HepG2 (cell line): Measurements from ENCODE around the gene PIP4K2C. TPM values are rescaled to one million over a fixed set of nuclear protein-coding genes. Genes with fewer than 3 reads are reported as not detected.
A peak's percentile ranks its signal among the peaks of the same experiment; 100 is the strongest.

Experiments
- ATAC-seq: fragments of 200-7000 bp; cut with Tn5 transposase; 3 replicates; pipeline ENCODE4 v1.9.1; 2020; ENCODE audit warnings: mild to moderate bottlenecking, moderate library complexity
- BruUV-seq: library from RNA; stranded (reverse); fragments of 400-500 nt; replicated peaks from 2 replicates; lab custom pipeline; 2021; lab: Mats Ljungman, UMichigan
- CTCF ChIA-PET: fragments of 300-600 bp; formaldehyde crosslinking; extraction: SDS; loops from one replicate; lab custom pipeline; 2021; ENCODE audit warnings: low total read pairs, inconsistent platforms, low intra/inter-chr PET ratio; lab: Yijun Ruan, JAX
- POLR2A ChIA-PET: fragments of 350-600 bp; sonication (Branson Sonifier 250); formaldehyde crosslinking; loops from one replicate; lab custom pipeline; 2020; ENCODE audit warnings: antibody characterized with exemption, inconsistent platforms; lab: Yijun Ruan, JAX
- DNase-seq: peaks from one replicate; pipeline ENCODE4 v3.0.0-alpha.2; 2015; ENCODE audit warnings: low spot score
- FAIRE-seq: peaks from 3 replicates; lab custom pipeline; 2011; peaks lifted over from hg19 to GRCh38; lab: Jason Lieb, UNC
- H2AFZ ChIP-seq: one replicate; pipeline ENCODE4 v1.6.1; 2011; ENCODE audit warnings: low read length, inconsistent platforms
- H3K27ac ChIP-seq: fragments of 300-600 bp; 3 replicates; pipeline ENCODE4 v1.8.0; 2011; ENCODE audit warnings: mixed run types, mild to moderate bottlenecking, mixed read lengths, low read length, inconsistent platforms; ENCODE audit not compliant: insufficient read depth; ENCODE audit errors: extremely low read length
- H3K27me3 ChIP-seq, 2 experiments: fragments of 200-600 bp in 1 of 2; 2 replicates in 1 of 2; 3 replicates in 1 of 2; pipeline versions ENCODE4 v1.6.0 to v1.8.0; 2011; ENCODE audit warnings: low read length in 2 of 2, mild to moderate bottlenecking in 2 of 2, moderate library complexity in 2 of 2, inconsistent platforms in 1 of 2; ENCODE audit not compliant: insufficient read depth in 2 of 2, control insufficient read depth in 1 of 2
- H3K36me3 ChIP-seq, 2 experiments: fragments of 200-600 bp in 1 of 2; replicated peaks in 1 of 2; 2 replicates in 1 of 2; 3 replicates in 1 of 2; pipeline versions ENCODE4 v1.5.1 to v1.8.0; 2011; ENCODE audit warnings: low read length in 2 of 2, inconsistent platforms in 1 of 2; ENCODE audit not compliant: insufficient read depth in 2 of 2, control insufficient read depth in 1 of 2
- H3K4me1 ChIP-seq: 2 replicates; pipeline ENCODE4 v1.5.1; 2012; ENCODE audit warnings: low read length, inconsistent platforms; ENCODE audit not compliant: insufficient read depth
- H3K4me2 ChIP-seq: 2 replicates; pipeline ENCODE4 v1.6.0; 2011; ENCODE audit warnings: low read depth, low read length, inconsistent platforms
- H3K4me3 ChIP-seq, 3 experiments: fragments of 200-600 bp in 1 of 3; sonication (generic), shearing (Covaris generic) in 1 of 3; replicated peaks in 1 of 3; 2 replicates each; pipeline ENCODE4 v1.5.1; 2011 to 2016; ENCODE audit warnings: low read length in 3 of 3, inconsistent platforms in 2 of 3, low read depth in 2 of 3, mild to moderate bottlenecking in 2 of 3, control low read depth in 1 of 3, mixed read lengths in 1 of 3; ENCODE audit not compliant: insufficient read depth in 1 of 3
- H3K79me2 ChIP-seq: one replicate; pipeline ENCODE4 v1.6.1; 2011; ENCODE audit warnings: low read length, inconsistent platforms; ENCODE audit not compliant: insufficient read depth
- H3K9ac ChIP-seq: 2 replicates; pipeline ENCODE4 v1.6.0; 2011; ENCODE audit warnings: mild to moderate bottlenecking, low read depth, low read length, inconsistent platforms; ENCODE audit not compliant: insufficient read depth
- H3K9me3 ChIP-seq: 2 replicates; pipeline ENCODE4 v1.5.1; 2012; ENCODE audit warnings: mild to moderate bottlenecking, low read length
- H4K20me1 ChIP-seq: 2 replicates; pipeline ENCODE4 v1.6.0; 2011; ENCODE audit warnings: inconsistent platforms, mild to moderate bottlenecking, low read length, moderate library complexity; ENCODE audit not compliant: insufficient read depth
- BORCS8-MEF2B ChIP-seq: sonication (generic); formaldehyde crosslinking; IDR thresholded peaks from 2 replicates; pipeline ENCODE4 v1.8.0; 2022; ENCODE audit warnings: mild to moderate bottlenecking, missing genetic modification reagents
- CBX2 ChIP-seq, 2 experiments: fragments of 200-600 bp in 1 of 2; sonication (generic); formaldehyde crosslinking in 1 of 2; IDR thresholded peaks; 2 replicates each; pipeline versions ENCODE4 v1.7.0 to v1.8.1; 2018 to 2022; ENCODE audit warnings: low read depth in 2 of 2, low read length in 1 of 2, mild to moderate bottlenecking in 1 of 2, missing genetic modification reagents in 1 of 2
- HMGXB4 ChIP-seq, 2 experiments: sonication (generic) in 1 of 2; formaldehyde crosslinking in 1 of 2; IDR thresholded peaks; 2 replicates each; pipeline versions ENCODE4 v1.4.0 to v1.6.1; 2018 to 2020; ENCODE audit warnings: missing genetic modification reagents in 2 of 2, borderline replicate concordance in 1 of 2, low read depth in 1 of 2, mild to moderate bottlenecking in 1 of 2, missing biosample characterization in 1 of 2
- KAT8 ChIP-seq: IDR thresholded peaks from 2 replicates; pipeline ENCODE4 v1.6.1; 2016; ENCODE audit warnings: missing genetic modification reagents, missing compliant biosample characterization
- NBN ChIP-seq: fragments of 450-650 bp; conservative IDR thresholded peaks from 2 replicates; pipeline ENCODE4 v1.6.1; 2017
- RFX5 ChIP-seq: IDR thresholded peaks from 2 replicates; pipeline ENCODE4 v1.6.1; 2011; ENCODE audit warnings: low read depth, low read length, improper control_type of control experiment
- SAP130 ChIP-seq: IDR thresholded peaks from 2 replicates; pipeline ENCODE4 v1.6.1; 2016; ENCODE audit warnings: low read depth
- SCMH1 ChIP-seq: sonication (generic); formaldehyde crosslinking; IDR thresholded peaks from 2 replicates; pipeline ENCODE4 v1.9.0; 2021; ENCODE audit warnings: missing genetic modification reagents, mild to moderate bottlenecking, borderline replicate concordance
- SPEN ChIP-seq: sonication (generic); formaldehyde crosslinking; IDR thresholded peaks from 2 replicates; pipeline ENCODE4 v1.5.1; 2020; ENCODE audit warnings: low read depth, mild to moderate bottlenecking, missing genetic modification reagents
- TAF1 ChIP-seq: sonication (generic); formaldehyde crosslinking; IDR thresholded peaks from 2 replicates; pipeline ENCODE4 v1.4.0; 2020; ENCODE audit warnings: missing genetic modification reagents
- YY1 ChIP-seq: IDR thresholded peaks from 2 replicates; pipeline ENCODE4 v1.6.1; 2011; ENCODE audit warnings: low read length, low read depth, moderate library complexity, mild to moderate bottlenecking; ENCODE audit not compliant: insufficient read depth, insufficient replicate concordance
- ZFY ChIP-seq: sonication (generic); formaldehyde crosslinking; IDR thresholded peaks from 2 replicates; pipeline ENCODE4 v1.4.0; 2020; ENCODE audit warnings: missing genetic modification reagents
- ZKSCAN8 ChIP-seq: IDR thresholded peaks from 2 replicates; pipeline ENCODE4 v1.6.1; 2016; ENCODE audit warnings: borderline replicate concordance, missing genetic modification reagents, missing compliant biosample characterization
- ZNF263 ChIP-seq: sonication (generic); formaldehyde crosslinking; IDR thresholded peaks from 2 replicates; pipeline ENCODE4 v1.4.0; 2020; ENCODE audit warnings: missing genetic modification reagents
- ZNF441 ChIP-seq: sonication (generic); formaldehyde crosslinking; IDR thresholded peaks from 2 replicates; pipeline ENCODE4 v1.7.0; 2021; ENCODE audit warnings: missing genetic modification reagents, borderline replicate concordance
- ZNF446 ChIP-seq: sonication (generic); formaldehyde crosslinking; IDR thresholded peaks from 2 replicates; pipeline ENCODE4 v1.5.0; 2020; ENCODE audit warnings: mild to moderate bottlenecking, missing genetic modification reagents
- ZSCAN9 ChIP-seq: IDR thresholded peaks from 2 replicates; pipeline ENCODE4 v1.6.1; 2016; ENCODE audit warnings: borderline replicate concordance
- WGBS: methylation state at CpG from one replicate; pipeline ENCODE4 v1.1.6; 2017; ENCODE audit warnings: low lambda C conversion rate; 5-methylcytosine and 5-hydroxymethylcytosine counted together
- in situ Hi-C: cut with HindIII; loops from 2 replicates; pipeline ENCODE4 v1.10.0; 2017; ENCODE audit warnings: low pct_unique_long_range_greater_than_20kb; ENCODE audit not compliant: extremely low pct_ligation_motif_present
- intact Hi-C: fragments of 100-400 bp; cut with micrococcal nuclease; formaldehyde crosslinking; loops from one replicate; pipeline ENCODE4 v1.10.0; 2022; ENCODE audit not compliant: unreplicated experiment
- polyA plus RNA-seq, 8 experiments: library from polyadenylated mRNA; depleted of rRNA in 3 of 8; stranded (reverse) in 7 of 8; unstranded in 1 of 8; fragments of >200 nt; fragmentation: Illumina TruSeq in 4 of 8; extraction: Trizol in 4 of 8; gene quantifications; 2 replicates each; pipeline versions ENCODE4 v1.2.1 to v1.2.3, GENCODE V29; 2011 to 2016; ENCODE audit warnings: low read depth in 4 of 8, missing spikeins in 1 of 8, mixed read lengths in 1 of 8; ENCODE audit not compliant: insufficient read depth in 1 of 8
- total RNA-seq, 5 experiments: library from RNA; depleted of rRNA; stranded (reverse); fragments of >200 nt; fragmentation: Illumina TruSeq; extraction: Trizol; gene quantifications; 2 replicates each; pipeline ENCODE4 v1.2.3, GENCODE V29; 2016; ENCODE audit warnings: low read depth in 1 of 5
- TF ChIP-seq, protein P1 (sequence below), 2 experiments: sonication (generic) in 1 of 2; formaldehyde crosslinking in 1 of 2; IDR thresholded peaks; 2 replicates each; pipeline versions ENCODE4 v1.5.1 to v1.6.1; 2011 to 2020; ENCODE audit warnings: borderline replicate concordance in 1 of 2, low read depth in 1 of 2, low read length in 1 of 2, mild to moderate bottlenecking in 1 of 2, missing genetic modification reagents in 1 of 2, moderate library complexity in 1 of 2

The PIP4K2C gene
- total and polyA plus RNA-seq, 2 of the 13 experiments (the other 11 are each of a cell fraction or from before 2014, with no cell fraction given) = 23.3 to 26.4 TPM

DNA sequence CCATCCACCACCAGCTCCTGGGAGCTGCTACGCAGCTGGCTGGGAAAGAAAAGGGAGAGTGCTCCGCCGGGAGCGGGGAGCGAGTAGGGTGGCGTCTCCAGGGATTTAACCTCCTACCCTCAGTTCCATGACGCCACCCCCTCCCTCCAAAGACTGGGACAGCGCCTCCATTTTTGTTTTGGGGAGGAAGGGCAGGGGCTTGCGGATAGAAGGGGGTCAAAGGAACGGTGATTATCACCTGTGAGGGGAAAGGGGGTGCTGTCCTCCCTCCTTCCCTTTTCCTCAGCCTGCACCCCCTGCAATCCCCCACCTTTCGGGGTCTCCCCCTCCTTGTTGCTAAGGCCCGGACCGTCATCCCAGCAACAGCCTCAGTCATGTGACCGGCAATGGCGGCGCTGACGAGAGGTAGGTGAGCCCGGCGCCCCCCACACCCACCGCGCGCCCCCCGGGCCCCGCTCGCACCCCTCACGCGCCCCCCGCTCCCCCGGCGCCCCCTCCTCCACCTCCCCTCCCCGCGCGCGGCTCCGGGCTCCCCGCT is 13.5 kb downstream of the PIP4K2C start, which contains the start of gene DTX3:
TSS of gene DTX3 (plus strand) at position 371 of the 538 bp plus-strand sequence. CDS start 1,694 bp downstream, outside the sequence.
- FAIRE-seq = no peak
- POLR2A ChIA-PET = interaction anchor here (0.9 to 5.4 kb wide), 6 partner anchors 13 to 89 kb away, joined by 3 to 26 read pairs (median 4); partner anchors contain the start of gene PIP4K2C
- CTCF ChIA-PET = no interaction called here
- TF ChIP-seq ZSCAN9 = no peak
- TF ChIP-seq, protein P1, sequence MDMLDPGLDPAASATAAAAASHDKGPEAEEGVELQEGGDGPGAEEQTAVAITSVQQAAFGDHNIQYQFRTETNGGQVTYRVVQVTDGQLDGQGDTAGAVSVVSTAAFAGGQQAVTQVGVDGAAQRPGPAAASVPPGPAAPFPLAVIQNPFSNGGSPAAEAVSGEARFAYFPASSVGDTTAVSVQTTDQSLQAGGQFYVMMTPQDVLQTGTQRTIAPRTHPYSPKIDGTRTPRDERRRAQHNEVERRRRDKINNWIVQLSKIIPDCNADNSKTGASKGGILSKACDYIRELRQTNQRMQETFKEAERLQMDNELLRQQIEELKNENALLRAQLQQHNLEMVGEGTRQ (IDR thresholded peaks at IDR 0.05; ENCODE audit: low read depth, low read length) = no peak
- TF ChIP-seq, protein P1 (CRISPR knock-in tag; IDR thresholded peaks at IDR 0.05; ENCODE audit: borderline replicate concordance) = peak; percentile 53; the same call in 1 of the 2 replicates
- TF ChIP-seq SCMH1 (CRISPR knock-in tag) = no peak
- TF ChIP-seq RFX5 = 0 out of 2 replicates have a peak, but pooled peaks have one; percentile 8
- 0 out of 2 replicates have a peak, but pooled peaks have one; percentile 20 for TF ChIP-seq ZFY (CRISPR knock-in tag)
- TF ChIP-seq BORCS8-MEF2B (CRISPR knock-in tag) = no peak
- TF ChIP-seq ZNF446 (CRISPR knock-in tag) = 0 out of 2 replicates have a peak, but pooled peaks have one; percentile 13
- TF ChIP-seq HMGXB4 (CRISPR knock-in tag; IDR thresholded peaks at IDR 0.05; ENCODE audit: borderline replicate concordance in 1 of 2, low read depth in 1 of 2) = 0 out of 4 replicates have a peak, but pooled peaks of 1 of the 2 experiments have one; percentile 24
- no peak for TF ChIP-seq ZKSCAN8 (CRISPR knock-in tag)
- TF ChIP-seq TAF1 (CRISPR knock-in tag) = 0 out of 2 replicates have a peak, but pooled peaks have one; percentile 10
- no peak for TF ChIP-seq NBN
- peak; percentile 59 for TF ChIP-seq ZNF263 (CRISPR knock-in tag)
- no peak for TF ChIP-seq CBX2 (IDR thresholded peaks at IDR 0.05; ENCODE audit: low read depth, low read length)
- no peak for TF ChIP-seq CBX2 (CRISPR knock-in tag; IDR thresholded peaks at IDR 0.05; ENCODE audit: low read depth)
- peak; percentile 76 for TF ChIP-seq YY1
- TF ChIP-seq SPEN (CRISPR knock-in tag) = no peak
- TF ChIP-seq SAP130 = 0 out of 2 replicates have a peak, but pooled peaks have one; percentile 1
- TF ChIP-seq KAT8 (CRISPR knock-in tag) = 0 out of 2 replicates have a peak, but pooled peaks have one; percentile 25
- no peak for TF ChIP-seq ZNF441 (CRISPR knock-in tag)

More for the DNA sequence above, 13.5 kb downstream of the PIP4K2C start, which contains the start of gene DTX3:
- Histone ChIP-seq H3K79me2 (no peaks in the 10 kb centered on the region), H3K4me1 (peaks cover 27% of the 10 kb centered on the region), H3K27me3 (peaks cover 0 to 14% of the 10 kb centered on the region in 2 experiments; a peak in 1 of 5 replicates), H3K9ac (peak within 1 kb of the TSS; percentile 67), H3K9me3 (no peaks in the 10 kb centered on the region), H3K36me3 (peaks cover 6 to 12% of the 10 kb centered on the region in 2 experiments; a peak in 3 of 5 replicates), H4K20me1 (no peaks in the 10 kb centered on the region; the same call in 1 of the 2 replicates), H3K4me2 (peak within 1 kb of the TSS; percentile 92), H2AFZ (no peak within 1 kb of the TSS), H3K27ac (peak within 1 kb of the TSS; percentile 26), H3K4me3 (peak within 1 kb of the TSS; percentile 79 to 84 (median 80))
- no TSS peak for BruUV-seq
- ATAC-seq (peak; percentile 25), DNase-seq (no peak)
- WGBS = 26% methylated on average over 29 of the region's 36 CpGs
- intact Hi-C loops = no loop called here
- in situ Hi-C loops = no loop called here
